Stimulated activated naive CD4-positive, alpha-beta T cell treated with Interleukin-2 at 50 U/mL for 16 hours (primary cell): ENCODE data around the gene GET4.
A peak's percentile ranks its signal among the peaks of the same experiment; 100 is the strongest.
"Not testable (repeated sequence)": the region's sequence is repeated elsewhere in the genome, so short reads cannot be mapped to it uniquely, and the experiment has no call there.

Experiments
- DNase-seq: peaks from one replicate; lab custom pipeline; 2025; lab: John Stamatoyannopoulos, UW

GET4 gene

GRCh38 chr7:871900-872537 lies 4.3 kb upstream of the GET4 start:
- DNase-seq: no peak

DNA sequence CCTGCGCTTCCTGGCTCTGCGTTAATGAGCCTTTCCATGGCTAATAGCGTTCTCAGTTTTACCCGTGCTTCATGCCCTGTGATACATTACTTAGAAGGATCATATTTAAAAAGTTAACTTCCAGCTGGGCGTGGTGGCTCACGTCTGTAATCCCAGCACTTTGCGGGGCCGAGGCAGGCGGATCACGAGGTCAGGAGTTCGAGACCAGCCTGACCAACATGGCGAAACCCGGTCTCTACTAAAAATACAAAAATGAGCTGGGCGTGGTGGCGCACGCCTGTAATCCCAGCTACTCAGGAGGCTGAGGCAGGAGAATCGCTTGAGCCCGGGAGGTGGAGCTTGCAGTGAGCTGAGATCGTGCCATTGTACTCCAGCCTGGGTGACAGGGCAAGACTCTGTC lies 3.7 kb upstream of the GET4 start:
- DNase-seq: not testable (repeated sequence)

- DNase-seq: peak; percentile 48
Observed at GRCh38 chr7:873367-874002, 2.9 kb upstream of the GET4 start.

GRCh38 chr7:874031-874749 lies 2.2 kb upstream of the GET4 start:
- no peak for DNase-seq

GRCh38 chr7:875051-875450 lies 1.3 kb upstream of the GET4 start:
- DNase-seq: no peak

DNA sequence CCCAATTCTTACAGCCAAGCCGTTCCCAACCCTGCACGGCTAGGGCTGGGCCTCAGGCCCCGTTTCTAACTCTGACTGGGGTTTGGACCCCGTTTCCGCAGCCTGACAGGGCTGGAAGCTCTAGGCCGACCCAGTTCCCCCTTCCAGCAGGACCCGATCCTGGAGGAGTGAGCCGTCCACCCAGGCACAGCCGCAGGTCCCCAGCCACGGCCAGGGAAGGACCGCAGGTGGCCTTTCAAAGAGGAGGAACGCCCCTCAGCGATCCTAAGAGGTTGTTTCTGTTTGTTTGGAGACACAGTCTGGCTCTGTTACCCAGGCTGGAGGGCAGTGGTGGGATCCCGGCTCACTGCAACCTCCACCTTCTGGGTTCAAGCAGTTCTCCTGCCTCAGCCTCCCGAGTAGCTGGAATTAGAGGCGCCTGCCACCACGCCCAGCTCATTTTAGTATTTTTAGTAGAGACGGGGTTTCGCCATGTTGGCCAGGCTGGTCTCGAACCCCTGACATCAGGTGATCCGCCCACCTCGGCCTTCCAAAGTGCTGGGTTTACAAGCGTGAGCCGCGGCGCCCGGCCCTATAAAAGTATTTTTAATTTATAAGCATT lies 778 bp upstream of the GET4 start:
- no peak for DNase-seq

GRCh38 chr7:876972-877311 lies 588 bp downstream of the GET4 start:
- peak; percentile 33 for DNase-seq

GRCh38 chr7:877312-878232 lies 1.2 kb downstream of the GET4 start:
- DNase-seq: no peak

DNA sequence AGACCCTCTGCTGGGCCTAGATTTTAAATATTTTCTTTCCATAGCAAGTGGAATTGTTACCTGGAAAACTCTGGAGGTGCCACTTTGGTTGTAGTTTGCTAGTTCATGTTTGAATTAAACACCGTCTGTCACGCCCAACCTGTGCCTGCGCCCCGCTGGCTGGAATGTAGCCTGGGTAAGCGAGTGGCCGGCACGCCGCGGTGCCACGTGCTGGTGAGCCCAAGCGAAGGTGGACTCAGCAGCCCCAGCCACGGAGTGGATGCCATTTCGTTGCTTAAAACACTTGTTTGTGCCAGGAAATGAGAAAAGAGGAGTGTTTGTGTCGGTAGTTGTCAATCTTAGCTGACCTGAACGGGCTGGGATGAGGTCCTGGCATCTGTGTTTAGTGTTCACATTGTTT lies 2.7 kb downstream of the GET4 start:
- no peak for DNase-seq

- DNase-seq: no peak
Observed at GRCh38 chr7:879706-880105, 3.4 kb downstream of the GET4 start.

DNA sequence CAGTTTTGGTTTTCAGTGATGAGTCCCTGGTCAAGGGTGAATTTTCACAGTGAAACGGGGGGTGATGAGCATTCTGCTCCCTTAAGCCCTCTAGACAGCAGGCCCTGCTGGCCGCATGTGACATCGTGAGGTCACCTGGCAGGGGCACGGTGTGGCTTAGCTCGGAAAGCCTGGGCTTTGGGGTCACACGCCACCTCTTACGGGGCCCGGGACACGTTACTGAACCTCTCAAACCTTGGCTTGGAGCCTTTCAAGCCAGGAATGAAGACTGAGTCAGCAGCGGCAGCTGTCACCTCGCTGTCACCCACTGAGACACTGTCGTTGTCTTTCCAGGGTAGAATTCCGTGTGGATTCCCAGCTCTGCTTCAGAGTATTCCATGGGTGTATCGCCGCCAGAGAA lies 4.1 kb downstream of the GET4 start:
- no peak for DNase-seq

DNA sequence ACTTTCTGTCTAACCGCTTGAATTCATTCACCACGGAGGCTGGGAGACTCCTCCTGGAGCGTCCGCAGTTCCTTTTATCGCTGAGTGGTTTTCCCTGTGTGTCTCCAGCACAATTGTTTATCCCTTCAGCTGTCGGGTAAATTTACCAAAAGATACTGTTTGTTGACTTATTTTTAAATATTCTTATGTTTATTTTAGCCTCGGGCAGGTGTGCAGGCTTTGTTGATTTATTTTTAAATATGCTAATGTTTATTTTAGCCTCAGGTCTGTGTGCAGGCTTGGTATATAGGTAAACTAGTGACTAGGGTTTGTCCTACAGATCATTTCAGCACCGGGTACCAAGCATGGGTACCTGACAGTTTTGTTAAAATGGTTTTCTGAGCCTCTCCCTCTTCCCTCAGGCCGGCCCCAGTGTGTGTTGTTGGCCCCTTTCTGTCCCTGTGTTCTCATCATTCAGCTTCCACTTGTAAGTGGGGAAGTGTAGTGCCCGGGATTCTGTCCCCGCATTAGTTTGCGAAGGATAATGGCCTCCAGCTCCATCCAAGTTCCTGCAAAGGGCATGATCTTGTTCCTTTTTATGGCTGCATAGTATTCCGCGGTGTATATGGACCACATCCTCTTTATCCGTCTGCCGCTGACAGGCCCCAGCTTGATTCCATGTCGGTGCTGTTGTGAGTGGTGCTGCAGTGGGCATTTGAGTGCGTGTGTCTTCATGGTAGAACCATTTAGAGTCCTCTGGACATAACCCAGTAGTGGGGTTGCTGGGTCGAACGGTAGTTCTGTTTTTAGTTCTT lies 5.3 kb downstream of the GET4 start:
- no peak for DNase-seq

- no peak for DNase-seq
Observed at GRCh38 chr7:882336-883035, 6.1 kb downstream of the GET4 start.

DNA sequence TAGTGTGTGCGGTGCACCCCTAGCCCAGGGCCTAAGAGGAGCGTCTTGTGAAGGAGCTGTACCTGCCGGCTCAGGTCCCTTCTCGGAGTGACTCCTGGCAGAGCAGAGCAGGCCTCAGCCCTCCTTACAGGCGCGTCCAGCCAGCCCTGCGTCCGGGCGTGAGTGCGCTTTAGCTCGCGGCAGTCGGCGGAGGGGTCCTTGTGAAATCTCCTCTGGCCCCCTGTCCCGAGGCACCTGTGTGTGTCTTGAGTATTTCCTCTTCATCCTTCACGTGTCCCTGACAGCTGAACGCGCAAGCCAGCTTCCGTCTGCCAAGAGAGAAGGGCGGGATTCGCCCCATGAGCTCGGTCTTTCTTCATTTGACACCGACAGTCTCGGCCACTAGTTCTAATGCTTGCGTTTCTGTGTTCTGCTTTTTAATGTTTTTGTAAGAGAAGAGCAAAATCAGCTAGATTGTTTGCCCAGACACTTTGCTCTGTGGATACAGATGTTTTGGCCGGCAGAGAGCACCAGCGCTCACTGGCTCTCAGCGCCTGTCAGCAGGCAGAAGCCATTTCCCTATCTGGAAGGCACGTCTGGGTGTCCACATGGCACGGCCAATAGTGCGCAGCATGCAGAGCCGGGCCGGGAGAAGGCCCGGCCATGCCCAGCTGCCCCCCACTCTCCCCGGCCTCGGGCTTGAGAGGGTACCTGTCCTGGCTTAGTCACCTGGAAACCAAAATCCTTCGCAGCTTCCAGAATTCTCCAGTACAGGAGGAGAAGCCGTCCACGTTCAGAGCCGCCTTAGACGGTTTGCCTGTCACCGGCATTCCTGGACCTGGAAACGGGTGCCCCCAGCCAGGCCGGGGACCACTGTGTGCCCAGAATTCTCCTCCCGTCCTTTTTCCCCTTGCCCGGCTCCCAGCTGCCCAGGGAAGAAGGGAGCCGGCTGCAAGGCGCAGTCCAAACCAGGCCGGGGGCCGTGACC lies 7.0 kb downstream of the GET4 start:
- DNase-seq: no peak

- DNase-seq: no peak
Observed at GRCh38 chr7:884191-885003, 8.0 kb downstream of the GET4 start.

DNA sequence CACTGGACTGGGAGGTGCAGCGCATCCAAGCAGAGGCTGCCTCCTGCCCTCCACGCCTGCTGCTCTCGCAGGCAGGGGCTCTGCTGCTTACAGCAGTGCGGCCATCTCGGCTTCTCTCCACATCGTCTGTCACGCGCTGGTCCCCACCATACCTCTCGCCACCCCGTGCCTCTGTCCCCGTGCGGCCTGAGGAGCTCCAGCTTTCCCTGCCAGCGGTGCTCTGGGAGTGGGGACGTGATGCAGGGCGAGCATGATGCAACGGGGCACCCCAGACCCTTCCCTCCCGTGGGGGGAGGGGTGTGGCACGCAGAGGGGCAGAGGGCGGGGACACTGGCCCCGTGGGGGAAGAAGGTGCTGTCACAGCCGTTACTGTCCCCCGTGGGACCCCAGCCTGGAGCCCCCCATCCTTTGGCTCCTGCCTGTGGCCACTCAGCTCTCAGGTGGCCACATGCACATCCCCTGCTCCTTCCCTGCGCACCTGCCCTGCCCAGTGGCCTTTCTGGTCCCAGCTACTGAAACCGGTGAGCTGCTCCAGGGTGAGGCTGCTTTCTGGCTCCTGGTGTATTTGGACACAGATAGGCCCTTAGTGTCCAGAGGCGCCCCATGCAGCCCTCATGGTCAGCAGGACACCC lies 9.0 kb downstream of the GET4 start:
- no peak for DNase-seq

DNA sequence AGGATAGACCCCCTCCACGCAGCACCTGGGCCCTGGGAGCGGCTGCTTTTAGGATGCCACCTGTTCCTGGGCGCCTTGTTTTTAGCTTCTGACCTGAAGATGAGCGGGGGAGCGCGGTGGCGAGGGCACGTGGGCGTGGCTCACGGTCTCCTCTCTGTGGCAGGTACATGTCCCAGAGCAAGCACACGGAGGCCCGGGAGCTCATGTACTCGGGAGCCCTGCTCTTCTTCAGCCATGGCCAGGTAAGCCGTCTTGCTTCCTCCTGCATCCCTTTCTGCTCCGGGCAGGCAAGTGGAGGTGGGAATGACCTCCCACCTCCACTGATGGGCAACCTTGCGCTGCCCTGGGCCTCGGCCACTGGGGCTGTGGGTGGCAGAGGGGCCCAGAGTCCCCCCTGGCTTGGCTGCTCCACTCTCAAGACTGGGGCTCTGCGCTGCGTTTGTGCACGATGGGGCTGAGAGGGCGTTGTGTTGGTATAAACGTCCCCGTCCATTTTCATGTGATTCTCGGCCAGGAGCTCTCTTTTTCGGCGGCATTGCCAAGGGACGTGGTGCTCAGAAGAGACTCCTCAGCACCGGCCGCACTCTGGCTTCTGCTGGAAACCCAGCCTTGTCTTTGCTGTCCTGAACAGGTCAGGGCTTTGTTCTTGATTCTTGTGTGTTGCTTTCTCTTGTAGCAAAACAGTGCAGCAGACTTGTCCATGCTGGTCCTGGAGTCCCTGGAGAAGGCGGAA lies 9.7 kb downstream of the GET4 start:
- DNase-seq: no peak
